GM12878 (cell line): Measurements from ENCODE around the gene GRK5. TPM values are rescaled to one million over a fixed set of nuclear protein-coding genes. Genes with fewer than 3 reads are reported as not detected.

Source experiments
- ATAC-seq: fragments of 200-7000 bp; cut with Tn5 transposase; 3 replicates; pipeline ENCODE4 v1.9.1; 2020; ENCODE audit warnings: mild to moderate bottlenecking, moderate library complexity
- BruUV-seq: library from RNA; stranded (reverse); fragments of 400-500 nt; replicated peaks from 2 replicates; lab custom pipeline; 2021; lab: Mats Ljungman, UMichigan
- CTCF ChIA-PET: fragments of 300-600 bp; sonication (Branson Sonifier 250); formaldehyde crosslinking; extraction: SDS; loops from one replicate; lab custom pipeline; 2021; ENCODE audit warnings: inconsistent platforms; lab: Yijun Ruan, JAX
- POLR2A ChIA-PET: fragments of 350-600 bp; formaldehyde crosslinking; extraction: SDS; loops from one replicate; lab custom pipeline; 2021; ENCODE audit warnings: inconsistent platforms; lab: Charles Lee
- RAD21 ChIA-PET: fragments of 300-600 bp; sonication (Branson Sonifier 250); formaldehyde crosslinking; loops from one replicate; lab custom pipeline; 2023; ENCODE audit warnings: antibody characterized with exemption; ENCODE audit not compliant: unreplicated experiment; lab: Charles Lee
- SMC1A ChIA-PET: fragments of 300-600 bp; sonication (Branson Sonifier 250); formaldehyde crosslinking; loops from one replicate; lab custom pipeline; 2023; ENCODE audit not compliant: unreplicated experiment, uncharacterized antibody; lab: Charles Lee
- DNase-seq: peaks from one replicate; pipeline ENCODE4 v3.0.0-alpha.2; 2011; ENCODE audit warnings: low read depth, low spot score
- FAIRE-seq: peaks from 3 replicates; lab custom pipeline; 2011; peaks lifted over from hg19 to GRCh38; lab: Jason Lieb, UNC
- H2AFZ ChIP-seq: 2 replicates; pipeline ENCODE4 v1.6.0; 2011; ENCODE audit warnings: low read depth, low read length, control low read depth; ENCODE audit not compliant: control insufficient read depth
- H3K27ac ChIP-seq: 2 replicates; pipeline ENCODE4 v1.5.1; 2011; ENCODE audit warnings: control low read depth; ENCODE audit not compliant: control insufficient read depth, insufficient read depth
- H3K27me3 ChIP-seq, 2 experiments: replicated peaks in 1 of 2; 2 replicates each; pipeline versions ENCODE4 v1.6.0 to v1.6.1; 2011; ENCODE audit warnings: low read length in 1 of 2; ENCODE audit not compliant: control insufficient read depth in 2 of 2, insufficient read depth in 2 of 2
- H3K36me3 ChIP-seq, 2 experiments: 2 replicates each; pipeline ENCODE4 v1.5.1; 2011; ENCODE audit warnings: low read length in 1 of 2; ENCODE audit not compliant: control insufficient read depth in 2 of 2, insufficient read depth in 2 of 2
- H3K4me1 ChIP-seq: 2 replicates; pipeline ENCODE4 v1.6.1; 2011; ENCODE audit warnings: mild to moderate bottlenecking, low read length, moderate library complexity, mixed read lengths; ENCODE audit not compliant: control insufficient read depth, insufficient read depth
- H3K4me2 ChIP-seq: 2 replicates; pipeline ENCODE4 v1.6.0; 2011; ENCODE audit warnings: control low read depth; ENCODE audit not compliant: control insufficient read depth, insufficient read depth
- H3K4me3 ChIP-seq: fragments of 200-600 bp; sonication (generic); 2 replicates; pipeline ENCODE4 v1.5.1; 2016
- H3K79me2 ChIP-seq: 2 replicates; pipeline ENCODE4 v1.6.0; 2011; ENCODE audit warnings: low read length; ENCODE audit not compliant: control insufficient read depth, insufficient read depth
- H3K9ac ChIP-seq: 2 replicates; pipeline ENCODE4 v1.8.0; 2011; ENCODE audit warnings: low read length, control low read depth, mixed read lengths; ENCODE audit not compliant: control insufficient read depth, insufficient read depth
- H3K9me3 ChIP-seq: replicated peaks from 3 replicates; pipeline ENCODE4 v1.5.1; 2011; ENCODE audit warnings: mild to moderate bottlenecking, low read length; ENCODE audit not compliant: control insufficient read depth, insufficient read depth
- H4K20me1 ChIP-seq: 2 replicates; pipeline ENCODE4 v1.6.0; 2011; ENCODE audit not compliant: control insufficient read depth, insufficient read depth
- DPF2 ChIP-seq: fragments of 450-650 bp; IDR thresholded peaks from 2 replicates; pipeline ENCODE4 v1.6.1; 2017; ENCODE audit warnings: mild to moderate bottlenecking
- EZH2 ChIP-seq: IDR thresholded peaks from 2 replicates; pipeline ENCODE4 v1.6.1; 2012; ENCODE audit warnings: low read depth, mild to moderate bottlenecking, control low read depth, inconsistent platforms, low read length, borderline replicate concordance; ENCODE audit not compliant: control insufficient read depth
- HDGF ChIP-seq: fragments of 450-650 bp; IDR thresholded peaks from 2 replicates; pipeline ENCODE4 v1.6.1; 2016; ENCODE audit warnings: antibody characterized with exemption
- SMAD5 ChIP-seq: IDR thresholded peaks from 2 replicates; pipeline ENCODE4 v1.6.1; 2016; ENCODE audit warnings: antibody characterized with exemption, low read depth
- SREBF2 ChIP-seq: IDR thresholded peaks from 2 replicates; pipeline ENCODE4 v1.6.1; 2012; ENCODE audit warnings: mild to moderate bottlenecking, low read length
- STAT3 ChIP-seq: IDR thresholded peaks from 2 replicates; pipeline ENCODE4 v1.6.1; 2011; ENCODE audit warnings: low read depth, low read length, improper control_type of control experiment
- WRNIP1 ChIP-seq: IDR thresholded peaks from 2 replicates; pipeline ENCODE4 v1.6.1; 2011; ENCODE audit warnings: low read depth, low read length, improper control_type of control experiment, borderline replicate concordance
- ZSCAN29 ChIP-seq: fragments of 450-650 bp; IDR thresholded peaks from 2 replicates; pipeline ENCODE4 v1.6.1; 2017; ENCODE audit warnings: mild to moderate bottlenecking, moderate library complexity
- WGBS: methylation state at CpG from one replicate; pipeline ENCODE4 v1.1.6; 2016; ENCODE audit warnings: low lambda C conversion rate; ENCODE audit not compliant: insufficient replicate concordance, insufficient coverage; ENCODE audit errors: missing lambda C conversion rate; 5-methylcytosine and 5-hydroxymethylcytosine counted together
- in situ Hi-C: fragments of 300-500 bp; cut with MboI; formaldehyde crosslinking; loops from 9 replicates; pipeline ENCODE4 v1.14.3; 2018; ENCODE audit warnings: mixed read lengths
- intact Hi-C: fragments of 100-400 bp; cut with micrococcal nuclease; formaldehyde crosslinking; loops from one replicate; pipeline ENCODE4 v1.14.2; 2022; ENCODE audit not compliant: unreplicated experiment
- polyA plus RNA-seq, 11 experiments: library from polyadenylated mRNA; depleted of rRNA in 4 of 11; unstranded in 6 of 11; stranded (reverse) in 5 of 11; fragments of >200 nt; fragmentation: Nextera tagmentation in 4 of 11; fragmentation: Illumina TruSeq in 1 of 11; extraction: Ambion mirVana in 4 of 11; extraction: Trizol in 1 of 11; gene quantifications; 1 replicate in 1 of 11; 2 replicates in 10 of 11; pipeline versions ENCODE4 v1.2.1 to v1.2.3, GENCODE V29; 2011 to 2016; ENCODE audit warnings: inconsistent platforms in 2 of 11, missing spikeins in 2 of 11, low read depth in 1 of 11
- total RNA-seq, 4 experiments: library from RNA; depleted of rRNA in 3 of 4; stranded (reverse); fragments of >200 nt in 3 of 4; fragmentation: Illumina TruSeq in 1 of 4; extraction: Trizol in 1 of 4; gene quantifications; 2 replicates each; pipeline versions ENCODE4 v1.2.1 to v1.2.3, GENCODE V29; 2013 to 2021
- TF ChIP-seq, protein P1 (sequence below): IDR thresholded peaks from 2 replicates; pipeline ENCODE4 v1.6.1; 2011; ENCODE audit warnings: borderline replicate concordance, low read depth, mild to moderate bottlenecking, moderate library complexity, low read length; ENCODE audit not compliant: insufficient read depth, poor library complexity, severe bottlenecking
- TF ChIP-seq, protein P2 (sequence below): fragments of 450-650 bp; IDR thresholded peaks from 2 replicates; pipeline ENCODE4 v1.6.1; 2016; ENCODE audit warnings: mild to moderate bottlenecking
- TF ChIP-seq, protein P3 (sequence below): fragments of 450-650 bp; IDR thresholded peaks from 2 replicates; pipeline ENCODE4 v1.6.1; 2016; ENCODE audit warnings: mild to moderate bottlenecking, moderate library complexity, borderline replicate concordance
- TF ChIP-seq, protein P4 (sequence below): fragments of 450-650 bp; formaldehyde crosslinking; IDR thresholded peaks from 2 replicates; pipeline ENCODE4 v1.5.0; 2022; ENCODE audit warnings: mild to moderate bottlenecking, missing genetic modification characterization

GRK5 gene
- total and polyA plus RNA-seq, 10 of the 15 experiments (the other 5 are each of a cell fraction or from before 2014, with no cell fraction given), result 0.11 to 22.1 (median 10.0) TPM

DNA sequence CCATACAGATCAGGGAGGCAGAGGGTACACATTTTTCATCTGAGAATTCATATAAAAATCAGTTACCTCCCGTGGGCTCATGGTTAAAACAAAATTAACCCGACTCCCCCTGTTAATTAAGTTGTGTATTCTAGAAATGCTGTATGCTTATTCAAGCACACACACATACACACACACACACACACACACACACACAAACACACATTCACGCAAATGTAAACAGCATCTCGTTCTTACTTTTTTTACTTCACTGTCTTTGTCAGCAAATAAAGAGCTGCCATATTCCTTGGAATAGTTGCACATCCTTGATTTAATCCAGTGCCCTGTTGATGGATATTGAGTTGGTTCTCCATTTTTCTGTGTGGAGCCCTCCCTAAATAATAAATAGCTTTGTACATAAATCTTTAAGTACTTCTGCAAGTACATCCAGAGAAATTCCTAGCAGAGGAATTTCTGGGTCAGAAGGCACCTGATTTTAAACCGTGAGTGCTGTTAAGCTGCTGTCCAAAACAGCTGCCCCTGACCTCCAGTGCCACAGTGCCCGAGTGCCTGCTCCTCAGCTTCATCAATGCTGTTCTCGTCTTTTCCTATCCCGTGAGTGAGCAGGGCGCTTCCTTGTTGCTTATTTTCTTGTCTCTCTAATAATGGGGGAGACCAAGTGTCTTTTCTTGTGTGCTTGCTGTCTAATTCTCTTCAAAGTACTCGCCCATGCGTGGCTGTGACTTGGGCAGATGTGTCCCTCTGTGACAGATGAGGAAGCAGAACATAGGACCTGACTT is 217.9 kb downstream of the GRK5 start:
- H3K9me3 ChIP-seq, result no peaks in the 10 kb centered on the region
- no peak for FAIRE-seq
- intact Hi-C loops (no loop called here), in situ Hi-C loops (no loop called here)
- no peaks in the 10 kb centered on the region for H3K4me1 ChIP-seq
- DNase-seq, result no peak
- no peaks in the 10 kb centered on the region for H3K27me3 ChIP-seq
- no peaks in the 10 kb centered on the region for H4K20me1 ChIP-seq
- H3K9ac ChIP-seq, result no peak overlapping the region
- H3K79me2 ChIP-seq, result no peaks in the 10 kb centered on the region
- WGBS, result 90% methylated on average over 11 of the region's 11 CpGs
- no peak overlapping the region for H3K4me3 ChIP-seq
- ATAC-seq, result no peak
- ChIA-PET CTCF (interaction anchor here (1.4 kb wide), 1 partner anchor 20 kb away, joined by 3 read pairs; no protein-coding TSS in a partner anchor), POLR2A (interaction anchor here (0.5 kb wide), 1 partner anchor 430 kb away, joined by 4 read pairs; no protein-coding TSS in a partner anchor), SMC1A (interaction anchor here (1.1 kb wide), 1 partner anchor 226 kb away, joined by 3 read pairs; no protein-coding TSS in a partner anchor), RAD21 (no interaction called here)
- no peak overlapping the region for H3K4me2 ChIP-seq
- peaks cover 9 to 12% of the 10 kb centered on the region in 2 experiments for H3K36me3 ChIP-seq
- no TSS peak for BruUV-seq
- H2AFZ ChIP-seq, result no peak overlapping the region
- H3K27ac ChIP-seq, result no peak overlapping the region
- TF ChIP-seq SMAD5 (no peak), ZSCAN29 (no peak), HDGF (no peak), WRNIP1 (no peak), SREBF2 (no peak), STAT3 (no peak), EZH2 (no peak), DPF2 (no peak)
- TF ChIP-seq, protein P1, sequence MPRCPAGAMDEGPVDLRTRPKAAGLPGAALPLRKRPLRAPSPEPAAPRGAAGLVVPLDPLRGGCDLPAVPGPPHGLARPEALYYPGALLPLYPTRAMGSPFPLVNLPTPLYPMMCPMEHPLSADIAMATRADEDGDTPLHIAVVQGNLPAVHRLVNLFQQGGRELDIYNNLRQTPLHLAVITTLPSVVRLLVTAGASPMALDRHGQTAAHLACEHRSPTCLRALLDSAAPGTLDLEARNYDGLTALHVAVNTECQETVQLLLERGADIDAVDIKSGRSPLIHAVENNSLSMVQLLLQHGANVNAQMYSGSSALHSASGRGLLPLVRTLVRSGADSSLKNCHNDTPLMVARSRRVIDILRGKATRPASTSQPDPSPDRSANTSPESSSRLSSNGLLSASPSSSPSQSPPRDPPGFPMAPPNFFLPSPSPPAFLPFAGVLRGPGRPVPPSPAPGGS, result no peak
- TF ChIP-seq, protein P2, sequence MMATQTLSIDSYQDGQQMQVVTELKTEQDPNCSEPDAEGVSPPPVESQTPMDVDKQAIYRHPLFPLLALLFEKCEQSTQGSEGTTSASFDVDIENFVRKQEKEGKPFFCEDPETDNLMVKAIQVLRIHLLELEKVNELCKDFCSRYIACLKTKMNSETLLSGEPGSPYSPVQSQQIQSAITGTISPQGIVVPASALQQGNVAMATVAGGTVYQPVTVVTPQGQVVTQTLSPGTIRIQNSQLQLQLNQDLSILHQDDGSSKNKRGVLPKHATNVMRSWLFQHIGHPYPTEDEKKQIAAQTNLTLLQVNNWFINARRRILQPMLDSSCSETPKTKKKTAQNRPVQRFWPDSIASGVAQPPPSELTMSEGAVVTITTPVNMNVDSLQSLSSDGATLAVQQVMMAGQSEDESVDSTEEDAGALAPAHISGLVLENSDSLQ, result no peak
- TF ChIP-seq, protein P3, sequence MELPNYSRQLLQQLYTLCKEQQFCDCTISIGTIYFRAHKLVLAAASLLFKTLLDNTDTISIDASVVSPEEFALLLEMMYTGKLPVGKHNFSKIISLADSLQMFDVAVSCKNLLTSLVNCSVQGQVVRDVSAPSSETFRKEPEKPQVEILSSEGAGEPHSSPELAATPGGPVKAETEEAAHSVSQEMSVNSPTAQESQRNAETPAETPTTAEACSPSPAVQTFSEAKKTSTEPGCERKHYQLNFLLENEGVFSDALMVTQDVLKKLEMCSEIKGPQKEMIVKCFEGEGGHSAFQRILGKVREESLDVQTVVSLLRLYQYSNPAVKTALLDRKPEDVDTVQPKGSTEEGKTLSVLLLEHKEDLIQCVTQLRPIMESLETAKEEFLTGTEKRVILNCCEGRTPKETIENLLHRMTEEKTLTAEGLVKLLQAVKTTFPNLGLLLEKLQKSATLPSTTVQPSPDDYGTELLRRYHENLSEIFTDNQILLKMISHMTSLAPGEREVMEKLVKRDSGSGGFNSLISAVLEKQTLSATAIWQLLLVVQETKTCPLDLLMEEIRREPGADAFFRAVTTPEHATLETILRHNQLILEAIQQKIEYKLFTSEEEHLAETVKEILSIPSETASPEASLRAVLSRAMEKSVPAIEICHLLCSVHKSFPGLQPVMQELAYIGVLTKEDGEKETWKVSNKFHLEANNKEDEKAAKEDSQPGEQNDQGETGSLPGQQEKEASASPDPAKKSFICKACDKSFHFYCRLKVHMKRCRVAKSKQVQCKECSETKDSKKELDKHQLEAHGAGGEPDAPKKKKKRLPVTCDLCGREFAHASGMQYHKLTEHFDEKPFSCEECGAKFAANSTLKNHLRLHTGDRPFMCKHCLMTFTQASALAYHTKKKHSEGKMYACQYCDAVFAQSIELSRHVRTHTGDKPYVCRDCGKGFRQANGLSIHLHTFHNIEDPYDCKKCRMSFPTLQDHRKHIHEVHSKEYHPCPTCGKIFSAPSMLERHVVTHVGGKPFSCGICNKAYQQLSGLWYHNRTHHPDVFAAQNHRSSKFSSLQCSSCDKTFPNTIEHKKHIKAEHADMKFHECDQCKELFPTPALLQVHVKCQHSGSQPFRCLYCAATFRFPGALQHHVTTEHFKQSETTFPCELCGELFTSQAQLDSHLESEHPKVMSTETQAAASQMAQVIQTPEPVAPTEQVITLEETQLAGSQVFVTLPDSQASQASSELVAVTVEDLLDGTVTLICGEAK, result no peak
- TF ChIP-seq, protein P4, sequence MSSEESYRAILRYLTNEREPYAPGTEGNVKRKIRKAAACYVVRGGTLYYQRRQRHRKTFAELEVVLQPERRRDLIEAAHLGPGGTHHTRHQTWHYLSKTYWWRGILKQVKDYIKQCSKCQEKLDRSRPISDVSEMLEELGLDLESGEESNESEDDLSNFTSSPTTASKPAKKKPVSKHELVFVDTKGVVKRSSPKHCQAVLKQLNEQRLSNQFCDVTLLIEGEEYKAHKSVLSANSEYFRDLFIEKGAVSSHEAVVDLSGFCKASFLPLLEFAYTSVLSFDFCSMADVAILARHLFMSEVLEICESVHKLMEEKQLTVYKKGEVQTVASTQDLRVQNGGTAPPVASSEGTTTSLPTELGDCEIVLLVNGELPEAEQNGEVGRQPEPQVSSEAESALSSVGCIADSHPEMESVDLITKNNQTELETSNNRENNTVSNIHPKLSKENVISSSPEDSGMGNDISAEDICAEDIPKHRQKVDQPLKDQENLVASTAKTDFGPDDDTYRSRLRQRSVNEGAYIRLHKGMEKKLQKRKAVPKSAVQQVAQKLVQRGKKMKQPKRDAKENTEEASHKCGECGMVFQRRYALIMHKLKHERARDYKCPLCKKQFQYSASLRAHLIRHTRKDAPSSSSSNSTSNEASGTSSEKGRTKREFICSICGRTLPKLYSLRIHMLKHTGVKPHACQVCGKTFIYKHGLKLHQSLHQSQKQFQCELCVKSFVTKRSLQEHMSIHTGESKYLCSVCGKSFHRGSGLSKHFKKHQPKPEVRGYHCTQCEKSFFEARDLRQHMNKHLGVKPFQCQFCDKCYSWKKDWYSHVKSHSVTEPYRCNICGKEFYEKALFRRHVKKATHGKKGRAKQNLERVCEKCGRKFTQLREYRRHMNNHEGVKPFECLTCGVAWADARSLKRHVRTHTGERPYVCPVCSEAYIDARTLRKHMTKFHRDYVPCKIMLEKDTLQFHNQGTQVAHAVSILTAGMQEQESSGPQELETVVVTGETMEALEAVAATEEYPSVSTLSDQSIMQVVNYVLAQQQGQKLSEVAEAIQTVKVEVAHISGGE, result no peak
